ENCODE results near the gene ZNF853.
"Not testable (repeated sequence)": the region's sequence is repeated elsewhere in the genome, so short reads cannot be mapped to it uniquely, and the experiment has no call there.

ZNF853 gene

DNA sequence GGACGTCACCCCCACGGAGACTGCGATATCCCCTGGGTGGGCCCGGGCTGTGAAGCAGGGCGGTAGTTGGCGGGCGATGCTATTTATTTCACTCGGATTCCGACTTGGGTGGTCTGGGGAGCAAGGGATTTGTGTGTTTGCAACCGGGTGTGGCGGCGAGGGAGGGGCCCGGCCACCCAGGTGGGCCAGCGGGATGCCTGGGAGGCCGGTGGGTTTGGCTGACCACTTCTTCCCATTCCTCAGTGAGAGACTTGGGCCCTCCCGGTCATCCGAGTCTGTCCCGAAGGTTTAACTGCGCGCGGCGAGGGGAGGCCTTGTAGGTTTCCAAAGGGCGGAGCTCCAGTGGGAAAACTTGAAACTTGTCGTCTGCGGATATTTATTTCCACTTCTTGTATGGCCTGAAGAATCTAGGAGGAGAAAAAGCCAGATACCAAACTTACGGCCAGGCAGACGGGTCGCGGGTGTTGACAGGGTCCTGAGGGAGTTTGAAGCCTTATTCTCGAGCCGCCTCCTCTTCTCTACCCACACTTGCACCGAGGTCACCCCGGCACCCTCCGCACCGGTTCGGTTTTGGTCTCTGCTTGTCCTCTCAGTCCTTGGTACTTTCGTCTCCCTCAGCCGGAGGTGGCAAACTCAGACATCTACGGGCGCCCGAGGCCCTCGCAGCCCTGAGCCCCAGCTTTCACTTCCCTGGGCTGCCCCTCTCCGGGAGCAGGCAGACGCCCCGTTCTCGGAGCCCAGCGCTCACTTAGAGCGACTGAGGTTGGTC, 39.6 kb downstream of the ZNF853 start:
- TF ChIP-seq, protein P1, sequence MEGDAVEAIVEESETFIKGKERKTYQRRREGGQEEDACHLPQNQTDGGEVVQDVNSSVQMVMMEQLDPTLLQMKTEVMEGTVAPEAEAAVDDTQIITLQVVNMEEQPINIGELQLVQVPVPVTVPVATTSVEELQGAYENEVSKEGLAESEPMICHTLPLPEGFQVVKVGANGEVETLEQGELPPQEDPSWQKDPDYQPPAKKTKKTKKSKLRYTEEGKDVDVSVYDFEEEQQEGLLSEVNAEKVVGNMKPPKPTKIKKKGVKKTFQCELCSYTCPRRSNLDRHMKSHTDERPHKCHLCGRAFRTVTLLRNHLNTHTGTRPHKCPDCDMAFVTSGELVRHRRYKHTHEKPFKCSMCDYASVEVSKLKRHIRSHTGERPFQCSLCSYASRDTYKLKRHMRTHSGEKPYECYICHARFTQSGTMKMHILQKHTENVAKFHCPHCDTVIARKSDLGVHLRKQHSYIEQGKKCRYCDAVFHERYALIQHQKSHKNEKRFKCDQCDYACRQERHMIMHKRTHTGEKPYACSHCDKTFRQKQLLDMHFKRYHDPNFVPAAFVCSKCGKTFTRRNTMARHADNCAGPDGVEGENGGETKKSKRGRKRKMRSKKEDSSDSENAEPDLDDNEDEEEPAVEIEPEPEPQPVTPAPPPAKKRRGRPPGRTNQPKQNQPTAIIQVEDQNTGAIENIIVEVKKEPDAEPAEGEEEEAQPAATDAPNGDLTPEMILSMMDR (IDR thresholded peaks at IDR 0.05), result no peak
- TF ChIP-seq ZFX (IDR thresholded peaks at IDR 0.05; ENCODE audit: borderline replicate concordance), result no peak
- H3K27ac ChIP-seq, result no peak overlapping the region

DNA sequence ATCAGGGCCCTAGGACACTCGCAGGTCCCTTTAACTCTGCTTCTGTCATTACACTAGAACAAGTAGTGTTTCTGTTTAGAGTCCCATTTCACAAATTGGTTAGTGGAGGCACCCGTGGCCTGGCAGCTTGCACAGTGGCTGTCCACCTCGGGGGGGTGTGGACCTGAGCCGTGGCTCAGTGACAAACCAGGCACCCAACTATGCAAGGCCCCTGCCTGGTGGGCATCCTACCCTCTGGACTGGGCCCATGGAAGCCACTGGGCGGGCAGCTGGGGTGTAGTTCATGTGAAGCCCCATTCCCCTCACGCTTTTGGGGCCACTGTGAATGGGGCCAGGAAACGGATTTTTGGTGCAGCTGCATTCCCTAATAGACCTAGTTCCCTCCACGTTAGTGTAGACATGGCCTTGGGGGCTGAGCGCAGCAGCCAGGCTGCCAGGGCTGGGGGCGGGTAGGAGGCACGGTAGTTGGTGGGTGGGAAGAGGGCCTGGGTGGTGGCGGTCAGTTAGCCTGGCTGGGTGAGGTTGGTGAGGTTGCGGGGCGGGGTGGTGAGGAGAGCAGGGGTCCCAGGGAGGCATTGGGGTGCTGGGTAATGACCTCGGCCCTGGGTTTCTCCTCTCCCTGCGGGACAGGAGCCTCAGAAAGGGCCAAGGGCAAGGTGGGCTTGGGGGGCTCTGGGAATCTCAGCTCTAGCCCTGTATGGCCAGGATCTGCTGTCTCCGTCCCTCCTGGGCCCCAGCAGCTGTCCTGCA, 40.4 kb downstream of the ZNF853 start:
- H3K27ac ChIP-seq, result no peak overlapping the region
- TF ChIP-seq, protein P1 (IDR thresholded peaks at IDR 0.05), result no peak
- no peak for TF ChIP-seq ZFX (IDR thresholded peaks at IDR 0.05; ENCODE audit: borderline replicate concordance)

DNA sequence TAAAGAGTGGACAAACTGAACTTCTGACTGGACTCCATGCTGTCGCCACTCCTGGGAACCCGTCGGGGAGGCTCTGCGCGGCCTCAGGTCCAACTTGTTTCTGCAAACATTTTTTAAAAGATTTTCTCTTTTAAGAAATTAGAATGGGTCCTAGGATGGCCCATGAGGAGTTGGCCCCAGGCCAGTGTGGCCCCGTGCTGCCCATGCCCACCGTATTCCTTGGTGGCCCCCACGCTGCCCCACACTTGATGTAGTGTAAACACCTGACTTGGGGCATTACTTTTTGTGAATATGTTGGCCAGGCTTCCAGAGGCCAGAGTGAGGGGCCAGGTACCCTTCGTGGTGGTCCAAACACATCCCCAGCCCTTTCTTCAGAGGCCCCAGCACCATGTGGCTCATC, 41.0 kb downstream of the ZNF853 start:
- H3K27ac ChIP-seq, result no peak overlapping the region
- no peak for TF ChIP-seq ZFX (IDR thresholded peaks at IDR 0.05; ENCODE audit: borderline replicate concordance)
- TF ChIP-seq, protein P1 (IDR thresholded peaks at IDR 0.05), result no peak

DNA sequence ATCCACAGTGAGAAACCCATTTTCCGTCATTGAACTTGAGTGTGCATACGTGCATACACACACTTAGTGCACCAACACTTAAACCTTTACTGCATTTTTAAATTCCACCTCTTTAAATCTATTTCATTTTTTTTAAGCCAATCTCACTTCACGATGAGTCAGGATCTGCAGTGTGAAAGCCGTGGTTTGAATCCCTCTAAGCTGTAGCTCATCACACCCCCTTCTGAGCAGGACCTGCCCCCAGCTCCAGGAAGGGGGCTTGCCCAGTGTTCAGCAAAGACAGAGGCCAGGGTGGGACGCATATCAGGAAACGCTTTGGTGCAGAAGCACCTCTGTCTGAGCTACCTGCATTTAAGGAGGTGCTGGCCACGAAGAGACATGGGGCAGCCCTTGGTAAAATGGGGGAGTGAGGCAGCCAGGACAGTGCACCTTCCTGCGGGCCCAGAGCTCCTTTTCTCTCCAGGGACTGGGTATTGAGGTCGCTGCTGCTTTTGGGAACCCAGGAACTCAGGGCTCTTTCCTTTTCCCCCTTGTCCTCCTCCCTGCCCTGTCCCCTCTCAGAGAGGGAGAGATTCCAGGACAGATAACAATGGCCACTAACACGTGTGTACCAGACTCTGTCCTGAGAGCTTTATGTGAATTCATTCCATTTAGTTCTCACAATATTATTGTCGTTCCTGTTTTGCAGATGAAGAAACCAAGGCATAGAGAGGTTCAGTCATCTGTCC, 43.4 kb downstream of the ZNF853 start:
- TF ChIP-seq, protein P1 (IDR thresholded peaks at IDR 0.05), result no peak
- TF ChIP-seq ZFX (IDR thresholded peaks at IDR 0.05; ENCODE audit: borderline replicate concordance), result no peak
- no peak overlapping the region for H3K27ac ChIP-seq

DNA sequence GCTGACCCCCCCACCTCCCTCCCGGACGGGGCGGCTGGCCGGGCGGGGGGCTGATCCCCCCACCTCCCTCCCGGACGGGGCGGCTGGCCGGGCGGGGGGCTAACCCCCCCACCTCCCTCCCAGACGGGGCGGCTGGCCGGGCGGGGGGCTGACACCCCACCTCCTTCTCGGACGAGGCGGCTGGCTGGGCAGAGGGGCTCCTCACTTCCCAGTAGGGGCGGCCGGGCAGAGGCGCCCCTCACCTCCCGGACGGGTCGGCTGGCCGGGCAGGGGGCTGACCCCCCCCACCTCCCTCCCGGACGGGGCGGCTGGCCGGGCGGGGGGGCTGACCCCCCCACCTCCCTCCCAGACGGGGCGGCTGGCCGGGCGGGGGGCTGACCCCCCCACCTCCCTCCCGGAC, 55.4 kb downstream of the ZNF853 start:
- not testable (repeated sequence) for H3K27ac ChIP-seq

Measured in 22Rv1 (cell line).